ENCODE results near the gene C17orf75. TPM values are rescaled to one million over a fixed set of nuclear protein-coding genes. Genes with fewer than 3 reads are reported as not detected.

Gene C17orf75
- total RNA-seq, 4 donors from 2014 or later: 9.1 to 11.6 (median 9.5) TPM

DNA sequence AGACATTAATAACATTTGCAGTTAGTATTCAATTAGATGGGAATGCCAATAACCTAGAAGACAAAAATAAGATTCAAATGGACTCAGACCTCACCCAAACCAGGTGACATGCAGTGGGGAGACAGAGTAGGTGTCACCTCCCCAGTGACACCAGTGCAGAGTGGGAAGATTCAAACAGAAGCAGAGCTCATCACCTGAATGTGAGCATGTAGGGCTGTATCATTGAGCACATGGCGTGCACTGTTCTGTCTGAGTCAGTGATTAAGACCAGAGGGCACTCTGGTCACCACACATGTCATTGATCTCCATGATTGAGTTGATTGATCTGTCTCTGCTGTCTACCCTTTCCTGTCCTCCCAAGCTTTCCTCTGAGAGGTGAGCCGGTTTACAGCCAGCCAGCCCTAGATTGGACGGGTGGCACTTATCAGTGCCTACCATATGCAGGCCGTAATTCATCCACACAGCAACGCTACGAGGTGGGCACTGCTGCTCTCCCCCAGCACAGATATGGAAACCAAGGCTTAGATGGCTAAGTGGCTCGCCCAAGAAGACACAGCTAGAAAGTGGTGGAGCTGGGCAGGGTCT is 42.3 kb downstream of the C17orf75 start:
- no peak for DNase-seq (ENCODE audit: extremely low spot score)
- H3K36me3 ChIP-seq: no peaks in the 10 kb centered on the region
- H3K27me3 ChIP-seq: no peaks in the 10 kb centered on the region
- intact Hi-C loops (cut with DNase I): no loop called here
- TF ChIP-seq, protein P1, sequence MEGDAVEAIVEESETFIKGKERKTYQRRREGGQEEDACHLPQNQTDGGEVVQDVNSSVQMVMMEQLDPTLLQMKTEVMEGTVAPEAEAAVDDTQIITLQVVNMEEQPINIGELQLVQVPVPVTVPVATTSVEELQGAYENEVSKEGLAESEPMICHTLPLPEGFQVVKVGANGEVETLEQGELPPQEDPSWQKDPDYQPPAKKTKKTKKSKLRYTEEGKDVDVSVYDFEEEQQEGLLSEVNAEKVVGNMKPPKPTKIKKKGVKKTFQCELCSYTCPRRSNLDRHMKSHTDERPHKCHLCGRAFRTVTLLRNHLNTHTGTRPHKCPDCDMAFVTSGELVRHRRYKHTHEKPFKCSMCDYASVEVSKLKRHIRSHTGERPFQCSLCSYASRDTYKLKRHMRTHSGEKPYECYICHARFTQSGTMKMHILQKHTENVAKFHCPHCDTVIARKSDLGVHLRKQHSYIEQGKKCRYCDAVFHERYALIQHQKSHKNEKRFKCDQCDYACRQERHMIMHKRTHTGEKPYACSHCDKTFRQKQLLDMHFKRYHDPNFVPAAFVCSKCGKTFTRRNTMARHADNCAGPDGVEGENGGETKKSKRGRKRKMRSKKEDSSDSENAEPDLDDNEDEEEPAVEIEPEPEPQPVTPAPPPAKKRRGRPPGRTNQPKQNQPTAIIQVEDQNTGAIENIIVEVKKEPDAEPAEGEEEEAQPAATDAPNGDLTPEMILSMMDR (IDR thresholded peaks at IDR 0.05): no peak
- TF ChIP-seq EP300 (IDR thresholded peaks at IDR 0.05) (no peak), POLR2A (IDR thresholded peaks at IDR 0.05; ENCODE audit: low read depth) (no peak), POLR2AphosphoS5 (IDR thresholded peaks at IDR 0.05) (no peak)
- peaks cover 0 to 4% (median 0%) of the 10 kb centered on the region in 4 donors for H3K4me1 ChIP-seq
- no peaks in the 10 kb centered on the region for H3K9me3 ChIP-seq
- no peak overlapping the region for H3K27ac ChIP-seq (replicated peaks in 1 of 4)
- no peak overlapping the region for H3K4me3 ChIP-seq
- 94% methylated on average over 7 of the region's 7 CpGs for WGBS

DNA sequence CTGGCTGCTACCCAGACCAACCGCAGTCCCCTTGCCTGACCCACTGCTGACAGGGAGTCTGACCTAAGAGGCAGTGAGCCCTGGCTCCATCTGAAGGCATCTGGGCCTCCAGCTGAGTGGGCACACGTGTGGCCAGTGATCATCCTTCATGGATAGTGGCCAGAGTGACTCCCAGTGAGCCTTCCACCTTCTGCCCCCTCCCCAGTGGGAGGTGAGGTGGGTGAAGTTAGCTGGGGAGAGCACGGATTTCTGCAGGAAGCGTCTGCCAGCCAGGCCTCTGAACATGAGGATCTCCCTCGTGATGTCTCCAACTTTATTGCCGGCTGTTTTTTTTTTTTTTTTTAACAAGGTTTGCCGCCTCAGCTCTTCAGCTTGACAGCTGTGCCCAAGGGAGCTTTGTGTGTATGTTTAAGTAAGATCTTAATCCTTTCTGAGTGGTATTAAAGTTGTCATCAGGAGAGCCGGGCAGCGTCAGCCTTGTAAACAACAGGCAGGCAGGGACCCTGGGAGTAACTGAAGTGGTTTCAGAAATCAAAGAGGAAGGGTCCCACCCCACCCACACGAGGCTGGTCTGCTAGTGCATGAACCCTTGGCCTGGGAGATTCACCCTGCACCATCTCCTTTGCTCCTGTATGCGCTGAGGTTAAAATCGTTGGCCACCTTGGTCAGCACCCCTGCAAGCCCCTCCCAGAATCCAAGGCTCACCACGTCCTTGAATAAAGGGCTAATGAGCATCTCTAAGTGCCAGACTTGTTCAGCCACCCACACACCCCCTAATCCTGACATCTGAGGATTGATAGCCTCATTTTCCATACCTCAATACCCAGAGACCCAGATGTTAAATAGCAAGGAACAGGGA is 43.0 kb downstream of the C17orf75 start:
- no peaks in the 10 kb centered on the region for H3K36me3 ChIP-seq
- no peak for DNase-seq (ENCODE audit: extremely low spot score)
- no peaks in the 10 kb centered on the region for H3K27me3 ChIP-seq
- WGBS: 61% methylated on average over 11 of the region's 13 CpGs
- intact Hi-C loops (cut with DNase I): no loop called here
- H3K4me1 ChIP-seq: peaks cover 0 to 4% (median 0%) of the 10 kb centered on the region in 4 donors
- no peak for TF ChIP-seq EP300 (IDR thresholded peaks at IDR 0.05)
- TF ChIP-seq POLR2A (IDR thresholded peaks at IDR 0.05; ENCODE audit: low read depth): no peak
- TF ChIP-seq, protein P1 (IDR thresholded peaks at IDR 0.05): no peak
- TF ChIP-seq POLR2AphosphoS5 (IDR thresholded peaks at IDR 0.05): no peak
- no peak overlapping the region for H3K4me3 ChIP-seq
- no peak overlapping the region for H3K27ac ChIP-seq (replicated peaks in 1 of 4)
- H3K9me3 ChIP-seq: no peaks in the 10 kb centered on the region

DNA sequence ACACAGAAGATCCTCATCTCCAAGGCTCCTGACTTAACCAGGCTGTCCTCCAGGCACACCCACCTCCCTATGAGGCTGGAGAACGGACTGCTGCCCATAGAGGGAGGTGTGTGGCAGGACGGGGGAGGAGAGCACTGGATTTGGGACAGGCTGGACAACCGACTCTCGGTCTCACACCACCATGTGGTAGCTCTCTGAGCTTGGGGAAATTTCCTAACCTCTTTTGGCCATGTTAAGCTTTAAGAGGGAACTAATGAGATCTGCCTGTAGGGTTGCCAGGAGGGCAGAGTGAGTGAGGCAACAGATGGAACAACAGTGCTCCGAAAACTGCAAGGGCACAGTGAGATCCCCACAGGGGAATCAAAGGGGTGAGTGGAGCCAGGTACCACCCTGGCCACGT is 43.7 kb downstream of the C17orf75 start:
- no peak for TF ChIP-seq POLR2A (IDR thresholded peaks at IDR 0.05; ENCODE audit: low read depth)
- TF ChIP-seq, protein P1 (IDR thresholded peaks at IDR 0.05): no peak
- no peak for TF ChIP-seq EP300 (IDR thresholded peaks at IDR 0.05)
- no peak for TF ChIP-seq POLR2AphosphoS5 (IDR thresholded peaks at IDR 0.05)
- H3K27me3 ChIP-seq: no peaks in the 10 kb centered on the region
- 84% methylated on average over 6 of the region's 6 CpGs for WGBS

DNA sequence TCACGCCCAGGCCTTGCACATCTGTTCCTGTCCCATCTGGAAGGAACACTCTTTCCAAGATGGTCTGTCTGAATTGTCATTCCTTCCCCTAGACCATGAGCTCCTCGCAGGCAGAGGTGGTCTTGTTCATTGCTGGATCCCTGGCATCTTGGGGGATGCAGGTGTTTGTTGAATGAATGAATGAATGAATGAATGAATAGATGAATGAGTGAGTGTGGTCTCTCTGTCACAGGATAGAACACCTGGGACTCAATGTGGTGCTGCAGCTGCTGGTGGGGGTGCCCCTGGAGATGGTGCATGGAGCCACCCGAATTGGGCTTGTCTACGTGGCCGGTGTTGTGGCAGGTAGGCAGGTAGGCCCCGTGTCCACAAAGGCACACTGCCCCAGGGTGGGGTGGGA is 44.1 kb downstream of the C17orf75 start:
- H3K36me3 ChIP-seq: no peaks in the 10 kb centered on the region
- TF ChIP-seq EP300 (IDR thresholded peaks at IDR 0.05) (no peak), POLR2A (IDR thresholded peaks at IDR 0.05; ENCODE audit: low read depth) (no peak), POLR2AphosphoS5 (IDR thresholded peaks at IDR 0.05) (no peak)
- TF ChIP-seq, protein P1 (IDR thresholded peaks at IDR 0.05): no peak
- peaks cover 0 to 4% (median 0%) of the 10 kb centered on the region in 4 donors for H3K4me1 ChIP-seq
- 86% methylated on average over 6 of the region's 6 CpGs for WGBS
- H3K27me3 ChIP-seq: no peaks in the 10 kb centered on the region
- no peak for DNase-seq (ENCODE audit: extremely low spot score)
- H3K4me3 ChIP-seq: no peak overlapping the region
- no peak overlapping the region for H3K27ac ChIP-seq (replicated peaks in 1 of 4)
- intact Hi-C loops (cut with DNase I): no loop called here
- H3K9me3 ChIP-seq: no peaks in the 10 kb centered on the region

More for the DNA sequence above, 43.7 kb downstream of the C17orf75 start:
- H3K36me3 ChIP-seq: no peaks in the 10 kb centered on the region
- peaks cover 0 to 4% (median 0%) of the 10 kb centered on the region in 4 donors for H3K4me1 ChIP-seq
- no peak overlapping the region for H3K27ac ChIP-seq (replicated peaks in 1 of 4)
- intact Hi-C loops (cut with DNase I): no loop called here
- no peak for DNase-seq (ENCODE audit: extremely low spot score)
- H3K9me3 ChIP-seq: no peaks in the 10 kb centered on the region
- no peak overlapping the region for H3K4me3 ChIP-seq
